IgD-negative memory B cell (primary cell): Measurements from ENCODE around the gene TBC1D24. TPM values are rescaled to one million over a fixed set of nuclear protein-coding genes. Genes with fewer than 3 reads are reported as not detected.
"Not testable (repeated sequence)": the region's sequence is repeated elsewhere in the genome, so short reads cannot be mapped to it uniquely, and the experiment has no call there.

ENCODE experiments used
- H3K27ac Mint-ChIP-seq, 3 donors: one replicate each; pipeline ENCODE4 v1.8.0; 2020 to 2022; ENCODE audit warnings: mild to moderate bottlenecking in 3 of 3, mixed read lengths in 3 of 3, moderate library complexity in 1 of 3
- H3K27me3 Mint-ChIP-seq: one replicate; pipeline ENCODE4 v1.8.0; 2021; ENCODE audit warnings: mixed read lengths
- H3K36me3 Mint-ChIP-seq: one replicate; pipeline ENCODE4 v1.8.0; 2020; ENCODE audit warnings: mild to moderate bottlenecking, mixed read lengths
- H3K4me1 Mint-ChIP-seq, 3 donors: one replicate each; pipeline ENCODE4 v1.8.0; 2020 to 2022; ENCODE audit warnings: mixed read lengths in 3 of 3, mild to moderate bottlenecking in 1 of 3
- H3K4me3 Mint-ChIP-seq, 4 donors: one replicate each; pipeline ENCODE4 v1.8.0; 2020 to 2022; ENCODE audit warnings: mild to moderate bottlenecking in 4 of 4, mixed read lengths in 4 of 4, moderate library complexity in 3 of 4
- H3K9me3 Mint-ChIP-seq, 3 donors: one replicate each; pipeline ENCODE4 v1.8.0; 2020 to 2021; ENCODE audit warnings: mixed read lengths in 3 of 3, mild to moderate bottlenecking in 1 of 3
- polyA plus RNA-seq: library from polyadenylated mRNA; unstranded; fragments of 300-500 nt; fragmentation: Illumina TruSeq; gene quantifications from one replicate; pipeline ENCODE4 v1.2.3, GENCODE V29; 2021

Gene TBC1D24
- polyA plus RNA-seq, 1 donor from 2014 or later: 3.3 TPM

GRCh38 chr16:2438121-2438520, 36.8 kb upstream of the TBC1D24 start:
- H3K9me3 Mint-ChIP-seq: no peaks in the 10 kb centered on the region
- peaks cover 5% of the 10 kb centered on the region for H3K36me3 Mint-ChIP-seq
- H3K27ac Mint-ChIP-seq: no peak overlapping the region
- H3K4me1 Mint-ChIP-seq: peaks cover 12 to 16% (median 14%) of the 10 kb centered on the region in 3 donors
- peak overlapping the region in 1 of 4 donors; percentile 63 for H3K4me3 Mint-ChIP-seq
- no peaks in the 10 kb centered on the region for H3K27me3 Mint-ChIP-seq

GRCh38 chr16:2439598-2439997, 35.3 kb upstream of the TBC1D24 start:
- no peaks in the 10 kb centered on the region for H3K27me3 Mint-ChIP-seq
- H3K4me3 Mint-ChIP-seq: peak overlapping the region in 2 of 4 donors; percentile 39 to 67
- no peaks in the 10 kb centered on the region for H3K9me3 Mint-ChIP-seq
- peaks cover 3% of the 10 kb centered on the region for H3K36me3 Mint-ChIP-seq
- H3K27ac Mint-ChIP-seq: peak overlapping the region in 2 of 3 donors; percentile 39 to 83
- peaks cover 12 to 16% (median 14%) of the 10 kb centered on the region in 3 donors for H3K4me1 Mint-ChIP-seq

- peaks cover 12 to 16% (median 14%) of the 10 kb centered on the region in 3 donors for H3K4me1 Mint-ChIP-seq
- H3K27ac Mint-ChIP-seq, H3K9me3 Mint-ChIP-seq, H3K27me3 Mint-ChIP-seq, H3K36me3 Mint-ChIP-seq, H3K4me3 Mint-ChIP-seq: not testable (repeated sequence)
Observed at GRCh38 chr16:2441143-2441804, 33.7 kb upstream of the TBC1D24 start.

- Mint-ChIP-seq H3K27me3 (no peaks in the 10 kb centered on the region), H3K4me1 (peaks cover 14 to 16% (median 14%) of the 10 kb centered on the region in 3 donors), H3K27ac (no peak overlapping the region)
Observed at GRCh38 chr16:2443555-2443954, 31.4 kb upstream of the TBC1D24 start.

GRCh38 chr16:2447920-2448583, 26.9 kb upstream of the TBC1D24 start:
- Mint-ChIP-seq H3K4me1 (peaks cover 0 to 2% (median 0%) of the 10 kb centered on the region in 3 donors), H3K27me3 (no peaks in the 10 kb centered on the region), H3K9me3 (peaks cover 0 to 2% (median 0%) of the 10 kb centered on the region in 3 donors), H3K36me3 (peaks cover 11% of the 10 kb centered on the region), H3K4me3 (no peak overlapping the region), H3K27ac (no peak overlapping the region)

More at GRCh38 chr16:2443555-2443954, 31.4 kb upstream of the TBC1D24 start:
- Mint-ChIP-seq H3K36me3 (peaks cover 8% of the 10 kb centered on the region), H3K4me3 (no peak overlapping the region), H3K9me3 (no peaks in the 10 kb centered on the region)

GRCh38 chr16:2449118-2449517, 25.8 kb upstream of the TBC1D24 start:
- Mint-ChIP-seq H3K27me3 (no peaks in the 10 kb centered on the region), H3K27ac (peak overlapping the region in 1 of 3 donors; percentile 27), H3K4me1 (peaks cover 0 to 2% (median 0%) of the 10 kb centered on the region in 3 donors), H3K9me3 (peaks cover 0 to 2% (median 0%) of the 10 kb centered on the region in 3 donors), H3K4me3 (no peak overlapping the region), H3K36me3 (peaks cover 13% of the 10 kb centered on the region)

GRCh38 chr16:2450535-2450934, 24.4 kb upstream of the TBC1D24 start:
- Mint-ChIP-seq H3K27ac (no peak overlapping the region), H3K9me3 (peaks cover 0 to 2% (median 0%) of the 10 kb centered on the region in 3 donors), H3K36me3 (peaks cover 13% of the 10 kb centered on the region), H3K4me1 (peaks cover 0 to 2% (median 0%) of the 10 kb centered on the region in 3 donors), H3K27me3 (no peaks in the 10 kb centered on the region), H3K4me3 (no peak overlapping the region)

- H3K4me1 Mint-ChIP-seq: peaks cover 0 to 2% (median 0%) of the 10 kb centered on the region in 3 donors
- H3K27ac Mint-ChIP-seq: no peak overlapping the region
Observed at GRCh38 chr16:2450975-2451381, 23.9 kb upstream of the TBC1D24 start.

GRCh38 chr16:2451851-2452320, 23.0 kb upstream of the TBC1D24 start:
- peaks cover 0 to 2% (median 0%) of the 10 kb centered on the region in 3 donors for H3K9me3 Mint-ChIP-seq
- H3K36me3 Mint-ChIP-seq: peaks cover 9% of the 10 kb centered on the region
- H3K4me1 Mint-ChIP-seq: peaks cover 0 to 2% (median 0%) of the 10 kb centered on the region in 3 donors
- no peak overlapping the region for H3K27ac Mint-ChIP-seq
- H3K4me3 Mint-ChIP-seq: no peak overlapping the region
- H3K27me3 Mint-ChIP-seq: no peaks in the 10 kb centered on the region

More at GRCh38 chr16:2450975-2451381, 23.9 kb upstream of the TBC1D24 start:
- Mint-ChIP-seq H3K36me3 (peaks cover 10% of the 10 kb centered on the region), H3K9me3 (peaks cover 0 to 2% (median 0%) of the 10 kb centered on the region in 3 donors), H3K4me3 (no peak overlapping the region), H3K27me3 (no peaks in the 10 kb centered on the region)

- Mint-ChIP-seq H3K27ac (no peak overlapping the region), H3K36me3 (peaks cover 9% of the 10 kb centered on the region), H3K4me3 (no peak overlapping the region)
Observed at GRCh38 chr16:2452650-2453049, 22.3 kb upstream of the TBC1D24 start.

GRCh38 chr16:2455081-2455845, 19.7 kb upstream of the TBC1D24 start:
- Mint-ChIP-seq H3K4me3 (no peak overlapping the region), H3K9me3 (peaks cover 0 to 2% (median 0%) of the 10 kb centered on the region in 3 donors), H3K36me3 (peaks cover 2% of the 10 kb centered on the region), H3K27me3 (no peaks in the 10 kb centered on the region), H3K27ac (no peak overlapping the region), H3K4me1 (peaks cover 0 to 4% (median 3%) of the 10 kb centered on the region in 3 donors)

More at GRCh38 chr16:2452650-2453049, 22.3 kb upstream of the TBC1D24 start:
- peaks cover 0 to 2% (median 0%) of the 10 kb centered on the region in 3 donors for H3K9me3 Mint-ChIP-seq
- H3K27me3 Mint-ChIP-seq: no peaks in the 10 kb centered on the region
- H3K4me1 Mint-ChIP-seq: peaks cover 0 to 2% (median 0%) of the 10 kb centered on the region in 3 donors

GRCh38 chr16:2456551-2457153, 18.3 kb upstream of the TBC1D24 start:
- H3K36me3 Mint-ChIP-seq: peaks cover 2% of the 10 kb centered on the region

GRCh38 chr16:2457267-2457666, 17.7 kb upstream of the TBC1D24 start:
- no peaks in the 10 kb centered on the region for H3K27me3 Mint-ChIP-seq
- H3K4me3 Mint-ChIP-seq: peak overlapping the region in 1 of 4 donors; percentile 45
- H3K27ac Mint-ChIP-seq: no peak overlapping the region

More at GRCh38 chr16:2456551-2457153, 18.3 kb upstream of the TBC1D24 start:
- H3K27ac Mint-ChIP-seq: no peak overlapping the region
- H3K27me3 Mint-ChIP-seq: no peaks in the 10 kb centered on the region
- peaks cover 0 to 2% (median 0%) of the 10 kb centered on the region in 3 donors for H3K9me3 Mint-ChIP-seq
- H3K4me1 Mint-ChIP-seq: peaks cover 0 to 4% (median 3%) of the 10 kb centered on the region in 3 donors
- H3K4me3 Mint-ChIP-seq: no peak overlapping the region

GRCh38 chr16:2457946-2458345, 17.0 kb upstream of the TBC1D24 start:
- H3K9me3 Mint-ChIP-seq: no peaks in the 10 kb centered on the region
- H3K27me3 Mint-ChIP-seq: no peaks in the 10 kb centered on the region
- peak overlapping the region in 1 of 4 donors; percentile 45 for H3K4me3 Mint-ChIP-seq
- H3K4me1 Mint-ChIP-seq: peaks cover 0 to 4% (median 3%) of the 10 kb centered on the region in 3 donors
- H3K27ac Mint-ChIP-seq: no peak overlapping the region
- peaks cover 2% of the 10 kb centered on the region for H3K36me3 Mint-ChIP-seq

More at GRCh38 chr16:2457267-2457666, 17.7 kb upstream of the TBC1D24 start:
- Mint-ChIP-seq H3K4me1 (peaks cover 0 to 4% (median 3%) of the 10 kb centered on the region in 3 donors), H3K9me3 (peaks cover 0 to 2% (median 0%) of the 10 kb centered on the region in 3 donors), H3K36me3 (peaks cover 2% of the 10 kb centered on the region)
